Natural killer cell treated with Interleukin-12 subunit alpha and Interleukin-12 subunit beta and Interleukin-15 and Interleukin-18, amount 100 ng/mL, for 72 hours (primary cell): ENCODE measurements around the gene GPR3. TPM values are rescaled to one million over a fixed set of nuclear protein-coding genes. Genes with fewer than 3 reads are reported as not detected.
"Not testable (repeated sequence)": the region's sequence is repeated elsewhere in the genome, so short reads cannot be mapped to it uniquely, and the experiment has no call there.

Source experiments
- ATAC-seq, 2 donors: fragments of 150-1000 bp; cut with Tn5 transposase in 1 of 2; sonication (Bioruptor Pico), chemical (Tn5 transposase) in 1 of 2; 2 replicates each; pipeline ENCODE4 v1.10.0; 2021
- DNase-seq: peaks from one replicate; pipeline ENCODE4 v3.0.0; 2022; ENCODE audit warnings: low spot score
- H3K27ac Mint-ChIP-seq, 2 donors: 1 replicate in 1 of 2; 2 replicates in 1 of 2; pipeline ENCODE4 v1.8.0; 2022; ENCODE audit warnings: mixed read lengths in 2 of 2, mild to moderate bottlenecking in 1 of 2, moderate library complexity in 1 of 2
- H3K27me3 Mint-ChIP-seq, 2 donors: 1 replicate in 1 of 2; 2 replicates in 1 of 2; pipeline ENCODE4 v1.8.0; 2022; ENCODE audit warnings: mixed read lengths in 2 of 2
- H3K36me3 Mint-ChIP-seq: one replicate; pipeline ENCODE4 v1.8.0; 2022; ENCODE audit warnings: mixed read lengths
- H3K4me1 Mint-ChIP-seq, 2 donors: 1 replicate in 1 of 2; 2 replicates in 1 of 2; pipeline ENCODE4 v1.8.0; 2022; ENCODE audit warnings: low read depth in 2 of 2, mixed read lengths in 2 of 2, mild to moderate bottlenecking in 1 of 2
- H3K4me3 Mint-ChIP-seq: one replicate; pipeline ENCODE4 v1.8.0; 2022; ENCODE audit warnings: mixed read lengths
- H3K9me3 Mint-ChIP-seq: 2 replicates; pipeline ENCODE4 v1.8.0; 2022; ENCODE audit warnings: mixed read lengths
- total RNA-seq, 2 donors: library from RNA; stranded (reverse); gene quantifications; one replicate each; pipeline ENCODE4 v1.2.3, GENCODE V29; 2022

GPR3 gene
- total RNA-seq, 2 donors from 2014 or later = 0.64 to 1.1 TPM

DNA sequence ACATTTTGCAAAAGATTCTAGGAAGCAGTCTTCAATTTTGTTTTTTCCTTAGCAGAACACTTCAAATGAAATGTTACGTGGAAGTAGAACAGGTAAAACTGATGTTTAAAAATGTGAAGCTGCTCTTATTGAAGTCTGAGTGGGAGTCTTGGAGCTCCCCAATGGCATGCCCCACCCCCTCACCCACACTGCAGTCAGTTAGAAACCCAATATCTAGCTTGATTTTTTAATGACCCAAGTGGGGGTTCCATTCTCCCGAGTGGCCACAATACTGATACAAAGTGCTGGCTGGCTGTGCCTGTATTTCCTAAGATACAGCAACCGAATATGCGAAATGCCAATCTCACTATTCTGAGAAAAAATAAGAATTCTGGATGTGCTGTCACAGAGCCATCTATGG is 31.3 kb downstream of the GPR3 start:
- Mint-ChIP-seq H3K4me1 (peaks cover 32 to 33% of the 10 kb centered on the region in 2 donors), H3K36me3 (peaks cover 4% of the 10 kb centered on the region), H3K4me3 (no peak overlapping the region), H3K27ac (peak overlapping the region in 1 of 2 donors; percentile 45), H3K9me3 (no peaks in the 10 kb centered on the region), H3K27me3 (no peaks in the 10 kb centered on the region)
- no peak for DNase-seq
- ATAC-seq = no peak

DNA sequence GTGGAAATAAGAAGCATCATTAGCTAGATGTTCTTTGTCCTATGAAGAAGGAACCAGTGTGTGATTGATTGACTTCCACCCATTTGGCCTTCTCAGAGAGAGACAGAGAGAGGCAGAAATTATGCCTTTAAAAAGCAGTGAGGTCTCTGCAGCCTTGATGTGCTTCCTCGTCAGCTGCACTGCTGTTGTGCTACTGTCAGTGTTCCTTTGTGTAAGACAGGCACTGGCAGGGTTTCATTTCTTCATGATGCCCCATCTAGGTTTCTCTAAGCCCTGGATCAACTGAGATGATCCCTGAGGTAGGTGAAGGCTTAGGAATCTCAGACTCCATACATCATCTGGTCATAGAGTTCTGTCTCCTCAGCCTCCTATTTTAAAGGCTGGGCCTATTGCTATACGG is 34.9 kb downstream of the GPR3 start:
- no peaks in the 10 kb centered on the region for H3K27me3 Mint-ChIP-seq
- DNase-seq = no peak
- ATAC-seq = no peak
- H3K4me1 Mint-ChIP-seq = peaks cover 35 to 39% of the 10 kb centered on the region in 2 donors
- H3K36me3 Mint-ChIP-seq = peaks cover 4% of the 10 kb centered on the region
- H3K4me3 Mint-ChIP-seq = no peak overlapping the region
- H3K27ac Mint-ChIP-seq = peak overlapping the region; percentile 28 to 90
- H3K9me3 Mint-ChIP-seq = no peaks in the 10 kb centered on the region

DNA sequence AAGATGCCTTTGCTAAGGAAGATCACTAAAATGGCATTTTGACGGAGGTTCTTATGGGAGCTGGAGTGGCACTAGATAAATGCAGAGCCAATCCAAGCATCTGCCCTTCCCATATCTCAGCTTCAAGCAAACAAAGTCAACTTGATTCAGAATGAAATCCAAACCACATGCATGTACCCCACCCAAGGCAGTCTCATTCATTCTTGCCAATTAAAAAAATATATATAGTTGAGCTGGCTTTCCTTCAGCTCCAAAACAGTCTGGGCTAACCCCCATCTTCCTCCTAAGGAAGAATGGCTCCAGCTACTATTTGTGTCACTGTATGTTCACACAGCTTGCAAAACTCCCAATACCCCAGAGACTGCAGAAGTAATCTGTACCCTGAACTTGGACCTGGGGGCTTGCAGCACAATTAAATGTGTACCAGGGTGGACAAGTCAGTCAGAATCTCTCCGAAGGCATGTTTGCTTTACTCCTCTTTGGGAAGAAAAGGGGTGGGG is 35.4 kb downstream of the GPR3 start:
- H3K9me3 Mint-ChIP-seq = no peaks in the 10 kb centered on the region
- peak overlapping the region; percentile 48 for H3K4me3 Mint-ChIP-seq
- no peaks in the 10 kb centered on the region for H3K27me3 Mint-ChIP-seq
- peaks cover 31 to 37% of the 10 kb centered on the region in 2 donors for H3K4me1 Mint-ChIP-seq
- peaks cover 4% of the 10 kb centered on the region for H3K36me3 Mint-ChIP-seq
- peak overlapping the region; percentile 28 to 90 for H3K27ac Mint-ChIP-seq
- DNase-seq (no peak), ATAC-seq (no peak)

DNA sequence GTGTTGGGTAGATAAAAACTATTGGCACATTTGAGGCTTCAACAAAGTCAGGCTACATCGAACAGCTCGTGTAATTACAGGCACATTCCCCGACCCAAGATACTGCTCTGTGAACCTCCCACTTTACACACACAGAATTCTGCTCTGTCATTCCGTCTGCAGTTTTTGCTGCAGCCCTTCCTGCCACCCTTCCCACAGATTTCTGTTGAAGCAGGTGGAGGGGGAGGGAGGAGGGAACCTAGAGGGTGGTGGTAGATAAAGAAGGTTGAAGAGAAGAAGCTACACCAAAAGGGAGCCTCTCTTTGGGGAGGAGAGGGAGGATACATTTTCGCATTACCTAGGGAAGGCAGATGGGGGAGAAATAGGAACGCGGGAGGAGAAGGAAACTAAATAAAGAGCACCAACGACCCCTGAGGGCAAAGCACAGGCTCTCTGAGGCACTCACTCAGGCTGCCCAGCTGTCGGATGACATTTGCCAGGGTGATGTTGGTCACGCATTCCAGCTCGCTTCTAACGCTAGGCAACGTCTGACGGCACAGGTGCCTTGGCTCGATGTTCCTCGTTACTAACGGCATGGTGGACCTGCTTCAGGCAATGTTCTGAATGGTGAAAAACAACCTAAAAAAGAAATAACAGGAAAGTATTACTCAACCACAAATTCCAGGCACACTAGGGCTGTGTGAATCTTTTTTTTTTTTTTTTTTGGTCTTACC is 36.0 kb downstream of the GPR3 start:
- Mint-ChIP-seq H3K27ac (peak overlapping the region; percentile 5 to 90), H3K4me3 (peak overlapping the region; percentile 48), H3K4me1 (peaks cover 35 to 40% of the 10 kb centered on the region in 2 donors), H3K27me3 (no peaks in the 10 kb centered on the region), H3K9me3 (no peaks in the 10 kb centered on the region), H3K36me3 (peaks cover 4% of the 10 kb centered on the region)
- ATAC-seq (no peak), DNase-seq (no peak)

DNA sequence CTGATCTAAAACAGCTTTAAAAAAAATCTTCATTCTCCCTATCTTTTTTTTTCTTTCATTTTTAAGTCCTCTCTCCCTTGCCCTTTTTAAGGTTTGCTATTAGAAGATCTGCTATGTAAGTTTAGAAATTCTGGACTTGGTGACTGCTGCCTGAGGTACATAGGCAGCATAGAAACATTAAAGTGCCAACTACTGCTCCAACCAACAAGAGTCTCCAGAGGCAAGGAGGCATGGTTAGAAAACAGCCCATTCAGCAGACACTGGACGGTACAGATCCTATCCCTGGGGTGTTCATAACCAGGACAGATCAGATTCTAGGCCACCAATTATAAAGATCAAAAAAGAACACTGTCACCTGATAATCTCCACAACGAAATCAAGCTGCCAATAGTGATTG is 36.6 kb downstream of the GPR3 start:
- H3K27me3 Mint-ChIP-seq = no peaks in the 10 kb centered on the region
- H3K27ac Mint-ChIP-seq = peak overlapping the region; percentile 5 to 90
- ATAC-seq (no peak), DNase-seq (no peak)
- peaks cover 4% of the 10 kb centered on the region for H3K36me3 Mint-ChIP-seq
- no peaks in the 10 kb centered on the region for H3K9me3 Mint-ChIP-seq
- H3K4me1 Mint-ChIP-seq = peaks cover 38 to 44% of the 10 kb centered on the region in 2 donors
- peak overlapping the region; percentile 48 for H3K4me3 Mint-ChIP-seq

DNA sequence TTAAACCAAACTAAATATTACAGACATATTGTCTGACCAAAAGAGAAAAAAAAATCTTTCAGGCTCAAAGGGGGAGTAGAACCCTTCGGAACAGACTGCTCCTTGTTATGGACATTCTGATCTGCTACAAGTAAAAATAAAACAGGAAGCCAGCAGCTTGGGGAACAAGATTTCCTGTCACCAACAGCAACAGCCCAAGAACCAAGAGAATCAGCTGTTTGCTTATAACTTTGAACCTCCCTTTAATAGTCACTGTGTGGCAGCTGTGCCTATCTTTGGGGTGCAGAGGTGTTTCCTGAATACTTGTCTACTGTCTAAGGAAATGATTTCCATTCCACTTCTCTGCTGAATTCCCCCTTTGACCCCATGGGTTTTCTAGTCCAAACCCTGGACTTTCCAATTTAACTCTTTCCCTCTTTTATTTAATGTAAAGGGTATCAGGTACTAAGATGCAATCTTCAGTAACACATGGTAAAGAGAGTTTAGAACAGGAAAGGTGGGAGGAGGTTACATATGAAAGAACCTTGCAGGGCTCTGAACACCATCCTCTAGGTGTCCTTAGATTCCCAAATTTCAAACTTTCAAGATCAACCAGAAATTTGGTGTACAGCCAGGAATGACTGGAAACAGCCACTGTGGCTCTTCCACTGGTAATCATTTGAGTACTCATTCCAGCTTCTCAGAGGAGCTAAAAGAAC is 38.6 kb downstream of the GPR3 start:
- H3K4me1 Mint-ChIP-seq = peaks cover 40 to 44% of the 10 kb centered on the region in 2 donors
- peaks cover 4% of the 10 kb centered on the region for H3K36me3 Mint-ChIP-seq
- DNase-seq = no peak
- ATAC-seq = peak in 1 of 2 donors; percentile 49
- no peaks in the 10 kb centered on the region for H3K27me3 Mint-ChIP-seq
- peak overlapping the region; percentile 72 to 90 for H3K27ac Mint-ChIP-seq
- H3K9me3 Mint-ChIP-seq = no peaks in the 10 kb centered on the region
- H3K4me3 Mint-ChIP-seq = peak overlapping the region; percentile 49

DNA sequence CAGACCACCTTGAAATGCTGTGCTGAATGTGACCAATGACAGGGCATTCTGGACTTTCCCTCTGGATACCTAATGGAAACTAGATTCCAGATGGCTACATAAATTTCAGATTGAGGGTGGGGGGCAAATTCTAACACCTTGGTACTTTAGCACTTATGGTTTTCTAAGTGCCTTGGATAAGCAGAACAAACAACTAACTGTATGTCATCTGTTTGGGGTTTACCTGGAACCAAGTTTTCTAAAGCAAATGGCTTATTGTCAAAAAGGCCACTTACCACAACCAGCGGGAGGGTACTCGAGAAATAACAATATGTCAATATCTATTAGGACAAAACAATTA is 39.1 kb downstream of the GPR3 start:
- H3K27me3 Mint-ChIP-seq = no peaks in the 10 kb centered on the region
- no peaks in the 10 kb centered on the region for H3K9me3 Mint-ChIP-seq
- H3K27ac Mint-ChIP-seq = peak overlapping the region; percentile 72 to 90
- peaks cover 45 to 48% of the 10 kb centered on the region in 2 donors for H3K4me1 Mint-ChIP-seq
- H3K4me3 Mint-ChIP-seq = peak overlapping the region; percentile 49
- DNase-seq (no peak), ATAC-seq (no peak)
- peaks cover 4% of the 10 kb centered on the region for H3K36me3 Mint-ChIP-seq

DNA sequence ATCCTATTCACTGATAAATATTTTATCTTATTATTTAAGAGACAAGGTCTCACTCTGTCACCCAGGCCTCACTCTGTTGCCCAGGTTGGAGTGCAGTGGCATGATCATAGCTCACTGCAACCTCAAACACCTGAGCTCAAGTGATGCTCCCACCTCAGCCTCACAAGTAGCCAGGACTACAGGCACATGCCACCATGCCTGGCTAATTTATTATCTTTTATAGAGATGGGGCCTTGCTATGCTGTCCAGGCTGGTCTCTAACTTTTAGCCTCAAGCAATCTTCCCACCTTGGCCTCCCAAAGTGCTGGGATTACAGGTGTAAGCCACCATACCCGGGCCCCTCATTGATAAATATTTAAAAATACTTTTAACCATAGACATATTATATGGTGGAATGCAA is 40.3 kb downstream of the GPR3 start:
- not testable (repeated sequence) for H3K27ac Mint-ChIP-seq, H3K36me3 Mint-ChIP-seq, H3K4me3 Mint-ChIP-seq, ATAC-seq, H3K9me3 Mint-ChIP-seq, DNase-seq, H3K27me3 Mint-ChIP-seq
- peaks cover 49 to 55% of the 10 kb centered on the region in 2 donors for H3K4me1 Mint-ChIP-seq

DNA sequence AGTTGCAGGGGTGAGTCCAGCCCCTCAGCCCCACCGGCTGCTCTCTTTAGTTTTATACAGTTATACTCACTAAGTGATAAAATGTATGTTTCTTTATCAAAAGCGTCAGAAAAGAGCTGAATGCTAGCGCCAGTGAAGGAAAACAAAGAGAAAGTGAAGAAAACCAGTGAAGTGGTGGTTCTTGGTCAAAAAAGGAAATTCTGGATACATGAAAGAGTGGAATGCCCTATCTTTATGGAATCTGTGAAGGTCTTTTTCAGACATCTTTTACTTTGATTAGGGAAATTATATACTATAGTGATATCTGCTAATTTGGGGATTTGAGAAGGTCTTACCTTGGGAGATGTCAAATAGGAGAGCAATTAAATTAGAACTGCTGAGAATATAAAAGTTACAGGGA is 41.3 kb downstream of the GPR3 start:
- H3K9me3 Mint-ChIP-seq = no peaks in the 10 kb centered on the region
- no peaks in the 10 kb centered on the region for H3K27me3 Mint-ChIP-seq
- no peak overlapping the region for H3K4me3 Mint-ChIP-seq
- H3K27ac Mint-ChIP-seq = peak overlapping the region; percentile 58 to 92
- no peaks in the 10 kb centered on the region for H3K36me3 Mint-ChIP-seq
- peaks cover 52 to 58% of the 10 kb centered on the region in 2 donors for H3K4me1 Mint-ChIP-seq
- ATAC-seq = no peak
- DNase-seq = no peak

DNA sequence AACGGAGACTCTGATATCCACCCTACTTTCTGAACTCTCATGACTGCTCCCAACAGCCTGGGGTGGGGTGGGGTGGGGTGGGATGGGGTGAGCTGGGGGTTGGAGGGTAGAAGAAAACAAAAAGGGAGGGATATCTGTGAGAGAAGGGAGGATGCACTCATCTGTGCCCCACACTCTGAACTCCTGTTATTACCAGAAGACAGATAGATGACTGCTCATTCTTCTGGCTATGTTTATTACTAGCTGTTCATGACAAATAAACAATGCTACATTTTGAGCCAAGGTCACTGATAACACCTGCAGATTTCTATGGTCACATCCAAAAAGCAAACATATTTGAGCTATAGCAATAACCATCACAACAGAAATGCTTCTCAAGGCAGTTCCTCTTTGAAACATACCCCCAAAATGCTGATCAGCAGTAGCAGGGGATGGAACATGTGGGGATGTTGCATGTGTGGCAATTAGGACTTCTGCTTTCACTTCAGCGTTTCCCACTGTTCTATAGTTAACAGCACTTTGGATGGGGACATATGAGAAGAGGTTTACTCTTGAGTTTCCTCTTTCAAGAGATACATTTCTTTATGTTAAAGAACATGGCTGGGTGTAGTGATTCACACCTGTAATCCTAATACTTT is 43.3 kb downstream of the GPR3 start:
- no peaks in the 10 kb centered on the region for H3K27me3 Mint-ChIP-seq
- peak overlapping the region; percentile 77 for H3K4me3 Mint-ChIP-seq
- H3K4me1 Mint-ChIP-seq = peaks cover 60% of the 10 kb centered on the region in 2 donors
- DNase-seq (no peak), ATAC-seq (peak in 1 of 2 donors; percentile 66)
- peak overlapping the region; percentile 87 to 92 for H3K27ac Mint-ChIP-seq
- no peaks in the 10 kb centered on the region for H3K9me3 Mint-ChIP-seq
- no peaks in the 10 kb centered on the region for H3K36me3 Mint-ChIP-seq

DNA sequence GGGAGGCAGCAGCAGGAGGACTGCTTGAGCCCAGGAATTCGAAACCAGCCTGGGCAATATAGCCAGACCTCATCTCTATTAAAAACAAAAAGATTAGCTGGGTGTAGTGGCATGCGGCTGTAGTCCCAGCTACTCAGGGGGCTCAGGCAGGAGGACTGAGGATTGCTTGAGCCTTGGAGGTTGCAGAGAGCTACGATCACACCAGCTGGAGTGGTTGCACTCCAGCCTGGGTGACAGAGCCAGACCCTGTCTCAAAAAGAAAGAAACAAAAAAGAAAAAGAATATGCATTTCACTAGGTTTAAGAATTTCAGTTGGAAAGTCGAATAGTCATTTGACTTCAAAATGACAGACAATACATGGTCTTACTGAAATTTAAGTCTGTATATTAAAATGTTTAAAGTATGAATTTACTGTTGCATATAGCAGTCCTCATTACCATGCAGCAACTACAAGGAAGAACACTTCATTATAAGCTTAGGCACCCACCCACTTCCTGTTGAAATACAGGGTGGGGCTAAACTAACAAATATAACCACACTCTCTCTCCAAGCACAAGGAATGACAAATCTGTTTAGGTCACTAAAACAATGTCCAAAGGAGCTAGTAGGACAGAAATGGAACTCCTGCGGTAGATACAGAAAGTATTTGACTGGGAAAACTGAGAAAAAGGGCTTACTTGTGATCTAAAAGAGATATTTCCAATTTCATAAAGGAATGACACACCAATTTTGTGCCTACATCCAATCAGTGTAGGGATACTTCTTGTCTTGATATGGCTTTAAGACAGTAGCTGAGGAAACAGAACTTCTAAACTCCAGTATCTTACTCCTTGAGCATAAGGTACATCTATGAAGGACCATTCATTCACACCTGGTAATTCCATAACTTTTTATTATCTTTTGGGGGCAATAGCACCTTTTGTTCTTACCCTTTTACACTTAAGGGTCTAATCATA is 44.1 kb downstream of the GPR3 start:
- ATAC-seq = peak; percentile 82 to 86
- no peaks in the 10 kb centered on the region for H3K27me3 Mint-ChIP-seq
- H3K4me3 Mint-ChIP-seq = peak overlapping the region; percentile 77
- no peaks in the 10 kb centered on the region for H3K36me3 Mint-ChIP-seq
- no peaks in the 10 kb centered on the region for H3K9me3 Mint-ChIP-seq
- no peak for DNase-seq
- H3K4me1 Mint-ChIP-seq = peaks cover 52 to 53% of the 10 kb centered on the region in 2 donors
- peak overlapping the region; percentile 87 to 92 for H3K27ac Mint-ChIP-seq

DNA sequence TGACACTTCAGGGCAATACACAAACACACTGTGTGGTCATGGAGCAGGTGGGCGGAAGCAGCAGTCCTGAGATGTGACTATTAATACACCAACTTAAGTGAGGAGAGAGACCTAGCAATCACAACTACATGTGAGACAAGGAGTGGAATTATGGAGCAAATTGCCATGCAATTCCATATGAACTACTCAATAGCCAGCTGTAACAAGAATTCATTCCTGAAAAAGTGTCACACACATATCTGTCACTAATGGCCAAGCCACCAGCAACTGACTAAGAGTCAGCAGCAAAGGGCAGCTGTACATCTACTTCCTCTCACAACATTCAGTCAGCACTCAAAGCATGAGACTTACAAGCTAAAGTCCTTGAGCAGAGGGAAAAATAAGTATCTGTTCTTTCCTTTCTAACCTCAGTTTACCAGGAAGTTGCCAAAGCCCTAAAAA is 46.2 kb downstream of the GPR3 start:
- Mint-ChIP-seq H3K36me3 (no peaks in the 10 kb centered on the region), H3K27ac (peak overlapping the region; percentile 22 to 63), H3K4me3 (no peak overlapping the region), H3K9me3 (no peaks in the 10 kb centered on the region), H3K4me1 (peaks cover 46% of the 10 kb centered on the region in 2 donors), H3K27me3 (no peaks in the 10 kb centered on the region)
- ATAC-seq = no peak
- no peak for DNase-seq

DNA sequence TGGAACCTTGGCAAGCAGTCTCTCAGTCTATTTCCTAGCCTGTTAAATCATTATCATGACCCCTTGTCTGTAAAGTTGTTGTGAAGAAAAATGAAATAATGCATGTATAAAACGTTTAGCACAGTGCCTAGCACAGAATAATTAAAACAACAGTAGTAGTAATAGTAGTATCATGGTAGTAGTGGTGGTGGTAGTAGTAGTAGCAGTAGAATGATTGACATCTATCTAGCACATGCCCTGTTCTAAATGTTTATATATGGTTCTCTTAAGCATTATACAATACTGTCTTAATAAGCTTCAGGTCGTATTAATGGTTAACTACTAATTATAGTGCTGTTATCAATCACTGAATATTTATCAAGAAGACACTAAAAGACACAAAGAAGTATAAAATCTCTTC is 46.7 kb downstream of the GPR3 start:
- H3K9me3 Mint-ChIP-seq = no peaks in the 10 kb centered on the region
- H3K27ac Mint-ChIP-seq = peak overlapping the region; percentile 22 to 63
- no peak for DNase-seq
- H3K4me1 Mint-ChIP-seq = peaks cover 45 to 46% of the 10 kb centered on the region in 2 donors
- ATAC-seq = no peak
- no peaks in the 10 kb centered on the region for H3K36me3 Mint-ChIP-seq
- H3K4me3 Mint-ChIP-seq = no peak overlapping the region
- H3K27me3 Mint-ChIP-seq = no peaks in the 10 kb centered on the region
